ENCODE data around the gene HMGN1.
A peak's percentile ranks its signal among the peaks of the same experiment; 100 is the strongest.

Gene HMGN1

GRCh38 chr21:39348355-39349210, at the start of gene HMGN1:
Gene HMGN1 (minus strand): TSS chr21:39349088. CDS start chr21:39348917, 171 bp downstream.
- DNase-seq (ENCODE audit: low spot score) = peak; percentile 81
- TF ChIP-seq CTCF (IDR thresholded peaks at IDR 0.05; ENCODE audit: extremely low read depth, insufficient read depth, missing control alignments) = peak; percentile 6
- in situ Hi-C loops (cut with MboI; ENCODE audit: low pct_unique_long_range_greater_than_20kb, low sequenced_read_pairs, unreplicated experiment) = no loop called here

GRCh38 chr21:39397646-39398385, 48.9 kb upstream of the HMGN1 start:
- no peak for DNase-seq (ENCODE audit: low spot score)
- TF ChIP-seq CTCF (IDR thresholded peaks at IDR 0.05; ENCODE audit: extremely low read depth, insufficient read depth, missing control alignments) = no peak
- in situ Hi-C loops (cut with MboI; ENCODE audit: low pct_unique_long_range_greater_than_20kb, low sequenced_read_pairs, unreplicated experiment) = loop anchor here (25.0 kb wide), 1 partner anchor 211 kb away; the partner anchor contains the start of gene PSMG1

GRCh38 chr21:39392981-39393380, 44.1 kb upstream of the HMGN1 start:
- no peak for DNase-seq (ENCODE audit: low spot score)
- TF ChIP-seq CTCF (IDR thresholded peaks at IDR 0.05; ENCODE audit: extremely low read depth, insufficient read depth, missing control alignments) = no peak
- in situ Hi-C loops (cut with MboI; ENCODE audit: low pct_unique_long_range_greater_than_20kb, low sequenced_read_pairs, unreplicated experiment) = loop anchor here (25.0 kb wide), 1 partner anchor 206 kb away; the partner anchor contains the start of gene PSMG1

GRCh38 chr21:39390212-39390765, 41.4 kb upstream of the HMGN1 start:
- no peak for DNase-seq (ENCODE audit: low spot score)
- no peak for TF ChIP-seq CTCF (IDR thresholded peaks at IDR 0.05; ENCODE audit: extremely low read depth, insufficient read depth, missing control alignments)
- in situ Hi-C loops (cut with MboI; ENCODE audit: low pct_unique_long_range_greater_than_20kb, low sequenced_read_pairs, unreplicated experiment) = loop anchor here (25.0 kb wide), 1 partner anchor 203 kb away; the partner anchor contains the start of gene PSMG1

- in situ Hi-C loops (cut with MboI; ENCODE audit: low pct_unique_long_range_greater_than_20kb, low sequenced_read_pairs, unreplicated experiment) = loop anchor here (25.0 kb wide), 1 partner anchor 201 kb away; the partner anchor contains the start of gene PSMG1
- TF ChIP-seq CTCF (IDR thresholded peaks at IDR 0.05; ENCODE audit: extremely low read depth, insufficient read depth, missing control alignments) = no peak
- DNase-seq (ENCODE audit: low spot score) = no peak
Observed at GRCh38 chr21:39388811-39389155, 39.9 kb upstream of the HMGN1 start.

All from GM13977 (cell line).